H1 (cell line): ENCODE data around the gene MYLK3.

Source experiments
- CBX8 ChIP-seq: fragments of 300-800, 300-1000 bp; sonication (generic); IDR thresholded peaks from 2 replicates; pipeline ENCODE4 v1.7.1; 2016; ENCODE audit warnings: low read depth, low read length, borderline replicate concordance
- CHD2 ChIP-seq: IDR thresholded peaks from 2 replicates; pipeline ENCODE4 v1.6.1; 2012; ENCODE audit warnings: low read length, improper control_type of control experiment
- EP300 ChIP-seq, 2 experiments: IDR thresholded peaks; 1 replicate in 1 of 2; 2 replicates in 1 of 2; pipeline ENCODE4 v1.6.1; 2011 to 2012; ENCODE audit warnings: low read depth in 2 of 2, low read length in 2 of 2, mild to moderate bottlenecking in 2 of 2, borderline replicate concordance in 1 of 2, inconsistent platforms in 1 of 2, moderate library complexity in 1 of 2
- EZH2 ChIP-seq: fragments of 200-600 bp; sonication (generic); IDR thresholded peaks from 2 replicates; pipeline ENCODE4 v1.7.1; 2012; ENCODE audit warnings: low read depth, mild to moderate bottlenecking, moderate library complexity, low read length, inconsistent platforms; ENCODE audit not compliant: severe bottlenecking
- GTF2F1 ChIP-seq: IDR thresholded peaks from 2 replicates; pipeline ENCODE4 v1.6.1; 2012; ENCODE audit warnings: low read depth, low read length, improper control_type of control experiment, borderline replicate concordance
- RAD21 ChIP-seq, 2 experiments: IDR thresholded peaks in 1 of 2; conservative IDR thresholded peaks in 1 of 2; 2 replicates each; pipeline ENCODE4 v1.6.1; 2011; ENCODE audit warnings: low read depth in 2 of 2, low read length in 2 of 2, improper control_type of control experiment in 1 of 2, inconsistent platforms in 1 of 2, mild to moderate bottlenecking in 1 of 2, moderate library complexity in 1 of 2
- TAF1 ChIP-seq: IDR thresholded peaks from 2 replicates; pipeline ENCODE4 v1.6.1; 2011; ENCODE audit warnings: mild to moderate bottlenecking, low read depth, low read length
- TF ChIP-seq, protein P1 (sequence below), 3 experiments: IDR thresholded peaks; 1 replicate in 2 of 3; 2 replicates in 1 of 3; pipeline versions ENCODE4 v1.5.1 to v1.6.1; 2011; ENCODE audit warnings: low read length in 3 of 3, mild to moderate bottlenecking in 3 of 3, inconsistent platforms in 2 of 3, low read depth in 1 of 3, moderate library complexity in 1 of 3; ENCODE audit not compliant: insufficient read depth in 1 of 3; ENCODE audit errors: control extremely low read depth in 1 of 3
- TF ChIP-seq, protein P2 (sequence below): IDR thresholded peaks from 2 replicates; pipeline ENCODE4 v1.6.1; 2012; ENCODE audit warnings: low read length, inconsistent platforms
- TF ChIP-seq, protein P3 (sequence below): IDR thresholded peaks from 2 replicates; pipeline ENCODE4 v1.6.1; 2012; ENCODE audit warnings: inconsistent platforms

GRCh38 chr16:46796764-46797269 lies 48.7 kb upstream of the MYLK3 start:
- no peak for TF ChIP-seq CBX8
- no peak for TF ChIP-seq EP300 (IDR thresholded peaks at IDR 0.05; ENCODE audit: borderline replicate concordance in 1 of 2, low read depth in 2 of 2, low read length in 2 of 2)
- no peak for TF ChIP-seq CHD2
- TF ChIP-seq, protein P1, sequence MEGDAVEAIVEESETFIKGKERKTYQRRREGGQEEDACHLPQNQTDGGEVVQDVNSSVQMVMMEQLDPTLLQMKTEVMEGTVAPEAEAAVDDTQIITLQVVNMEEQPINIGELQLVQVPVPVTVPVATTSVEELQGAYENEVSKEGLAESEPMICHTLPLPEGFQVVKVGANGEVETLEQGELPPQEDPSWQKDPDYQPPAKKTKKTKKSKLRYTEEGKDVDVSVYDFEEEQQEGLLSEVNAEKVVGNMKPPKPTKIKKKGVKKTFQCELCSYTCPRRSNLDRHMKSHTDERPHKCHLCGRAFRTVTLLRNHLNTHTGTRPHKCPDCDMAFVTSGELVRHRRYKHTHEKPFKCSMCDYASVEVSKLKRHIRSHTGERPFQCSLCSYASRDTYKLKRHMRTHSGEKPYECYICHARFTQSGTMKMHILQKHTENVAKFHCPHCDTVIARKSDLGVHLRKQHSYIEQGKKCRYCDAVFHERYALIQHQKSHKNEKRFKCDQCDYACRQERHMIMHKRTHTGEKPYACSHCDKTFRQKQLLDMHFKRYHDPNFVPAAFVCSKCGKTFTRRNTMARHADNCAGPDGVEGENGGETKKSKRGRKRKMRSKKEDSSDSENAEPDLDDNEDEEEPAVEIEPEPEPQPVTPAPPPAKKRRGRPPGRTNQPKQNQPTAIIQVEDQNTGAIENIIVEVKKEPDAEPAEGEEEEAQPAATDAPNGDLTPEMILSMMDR (IDR thresholded peaks at IDR 0.05; ENCODE audit: control extremely low read depth in 1 of 3, insufficient read depth in 1 of 3, low read depth in 1 of 3, low read length in 3 of 3): no peak
- TF ChIP-seq, protein P2, sequence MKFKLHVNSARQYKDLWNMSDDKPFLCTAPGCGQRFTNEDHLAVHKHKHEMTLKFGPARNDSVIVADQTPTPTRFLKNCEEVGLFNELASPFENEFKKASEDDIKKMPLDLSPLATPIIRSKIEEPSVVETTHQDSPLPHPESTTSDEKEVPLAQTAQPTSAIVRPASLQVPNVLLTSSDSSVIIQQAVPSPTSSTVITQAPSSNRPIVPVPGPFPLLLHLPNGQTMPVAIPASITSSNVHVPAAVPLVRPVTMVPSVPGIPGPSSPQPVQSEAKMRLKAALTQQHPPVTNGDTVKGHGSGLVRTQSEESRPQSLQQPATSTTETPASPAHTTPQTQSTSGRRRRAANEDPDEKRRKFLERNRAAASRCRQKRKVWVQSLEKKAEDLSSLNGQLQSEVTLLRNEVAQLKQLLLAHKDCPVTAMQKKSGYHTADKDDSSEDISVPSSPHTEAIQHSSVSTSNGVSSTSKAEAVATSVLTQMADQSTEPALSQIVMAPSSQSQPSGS: no peak
- TF ChIP-seq RAD21 (IDR thresholded peaks at IDR 0.05 in 1 of 2, conservative IDR thresholded peaks at IDR 0.05 in 1 of 2; ENCODE audit: low read depth in 2 of 2, low read length in 2 of 2): no peak
- TF ChIP-seq TAF1: no peak
- TF ChIP-seq GTF2F1: no peak
- TF ChIP-seq, protein P3, sequence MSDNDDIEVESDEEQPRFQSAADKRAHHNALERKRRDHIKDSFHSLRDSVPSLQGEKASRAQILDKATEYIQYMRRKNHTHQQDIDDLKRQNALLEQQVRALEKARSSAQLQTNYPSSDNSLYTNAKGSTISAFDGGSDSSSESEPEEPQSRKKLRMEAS: no peak
- no peak for TF ChIP-seq EZH2
